HG02885 (cell line): ENCODE data around the gene SLC34A1.

ENCODE experiments used
- ATAC-seq: cut with Tn5 transposase; IDR thresholded peaks from one replicate; pipeline ENCODE4 v1.9.1; 2021; ENCODE audit warnings: mild to moderate bottlenecking; ENCODE audit not compliant: unreplicated experiment, poor library complexity

SLC34A1 gene

GRCh38 chr5:177440990-177441780, 57.0 kb downstream of the SLC34A1 start:
- no peak for ATAC-seq

GRCh38 chr5:177442066-177442826, 58.0 kb downstream of the SLC34A1 start:
- ATAC-seq = no peak

- ATAC-seq = no peak
Measured at GRCh38 chr5:177443144-177443983, 59.1 kb downstream of the SLC34A1 start.

- ATAC-seq = no peak
Measured at GRCh38 chr5:177444106-177445051, 60.1 kb downstream of the SLC34A1 start.

- ATAC-seq = no peak
Measured at GRCh38 chr5:177445052-177445916, 61.0 kb downstream of the SLC34A1 start.

- ATAC-seq = no peak
Measured at GRCh38 chr5:177445917-177446199, 61.6 kb downstream of the SLC34A1 start.

- peak; percentile 62 for ATAC-seq
Measured at GRCh38 chr5:177446200-177447065, 62.2 kb downstream of the SLC34A1 start, which contains the start of gene PRR7. PRR7 (plus strand) TSS chr5:177446814; CDS start chr5:177455068, 8,254 bp downstream.

- ATAC-seq = peak; percentile 10
Measured at GRCh38 chr5:177447066-177447610, 62.9 kb downstream of the SLC34A1 start.

- no peak for ATAC-seq
Measured at GRCh38 chr5:177447611-177448243, 63.5 kb downstream of the SLC34A1 start.
